Ovary (tissue), 3 donors: ENCODE data around the gene DNASE1L1.

ENCODE experiments used
- CTCF ChIP-seq, 3 donors: fragments of 450-650 bp in 2 of 3; fragments of 200-600 bp in 1 of 3; IDR thresholded peaks; one replicate each; pipeline versions ENCODE4 v1.5.1 to v1.8.0; 2016 to 2022; ENCODE audit warnings: antibody characterized with exemption in 3 of 3, mild to moderate bottlenecking in 1 of 3
- EP300 ChIP-seq: sonication (generic); formaldehyde crosslinking; IDR thresholded peaks from one replicate; pipeline ENCODE4 v1.6.1; 2017; ENCODE audit warnings: antibody characterized with exemption
- POLR2A ChIP-seq: fragments of 450-650 bp; IDR thresholded peaks from one replicate; pipeline ENCODE4 v1.6.1; 2017; ENCODE audit warnings: antibody characterized with exemption, mild to moderate bottlenecking, moderate library complexity
- donor health status: DM: no; HTN: no; CAD: no.

GRCh38 chrX:154396973-154397887 lies 11.8 kb downstream of the DNASE1L1 start:
- TF ChIP-seq CTCF (IDR thresholded peaks at IDR 0.05) (no peak), POLR2A (peak; percentile 53), EP300 (no peak)
